IPS-18a (cell line): ENCODE data around the gene MAD2L1BP.
"Not testable (repeated sequence)": the region's sequence is repeated elsewhere in the genome, so short reads cannot be mapped to it uniquely, and the experiment has no call there.

Source experiments
- H3K27ac ChIP-seq: one replicate; pipeline ENCODE4 v1.5.1; 2013; ENCODE audit warnings: low read length
- H3K27me3 ChIP-seq: one replicate; pipeline ENCODE4 v1.6.1; 2013; ENCODE audit warnings: mild to moderate bottlenecking, low read length; ENCODE audit not compliant: control insufficient read depth, insufficient read depth
- H3K36me3 ChIP-seq: one replicate; pipeline ENCODE4 v1.6.1; 2013; ENCODE audit warnings: low read depth, low read length; ENCODE audit not compliant: control insufficient read depth
- H3K4me1 ChIP-seq: one replicate; pipeline ENCODE4 v1.6.1; 2013; ENCODE audit warnings: low read depth, low read length; ENCODE audit not compliant: control insufficient read depth
- H3K4me3 ChIP-seq: one replicate; pipeline ENCODE4 v1.5.1; 2013; ENCODE audit warnings: low read length
- H3K9ac ChIP-seq: one replicate; pipeline ENCODE4 v1.6.1; 2013; ENCODE audit warnings: mild to moderate bottlenecking, low read length, moderate library complexity
- H3K9me3 ChIP-seq: one replicate; pipeline ENCODE4 v1.6.1; 2013; ENCODE audit warnings: low read depth, low read length; ENCODE audit not compliant: control insufficient read depth

The MAD2L1BP gene

DNA sequence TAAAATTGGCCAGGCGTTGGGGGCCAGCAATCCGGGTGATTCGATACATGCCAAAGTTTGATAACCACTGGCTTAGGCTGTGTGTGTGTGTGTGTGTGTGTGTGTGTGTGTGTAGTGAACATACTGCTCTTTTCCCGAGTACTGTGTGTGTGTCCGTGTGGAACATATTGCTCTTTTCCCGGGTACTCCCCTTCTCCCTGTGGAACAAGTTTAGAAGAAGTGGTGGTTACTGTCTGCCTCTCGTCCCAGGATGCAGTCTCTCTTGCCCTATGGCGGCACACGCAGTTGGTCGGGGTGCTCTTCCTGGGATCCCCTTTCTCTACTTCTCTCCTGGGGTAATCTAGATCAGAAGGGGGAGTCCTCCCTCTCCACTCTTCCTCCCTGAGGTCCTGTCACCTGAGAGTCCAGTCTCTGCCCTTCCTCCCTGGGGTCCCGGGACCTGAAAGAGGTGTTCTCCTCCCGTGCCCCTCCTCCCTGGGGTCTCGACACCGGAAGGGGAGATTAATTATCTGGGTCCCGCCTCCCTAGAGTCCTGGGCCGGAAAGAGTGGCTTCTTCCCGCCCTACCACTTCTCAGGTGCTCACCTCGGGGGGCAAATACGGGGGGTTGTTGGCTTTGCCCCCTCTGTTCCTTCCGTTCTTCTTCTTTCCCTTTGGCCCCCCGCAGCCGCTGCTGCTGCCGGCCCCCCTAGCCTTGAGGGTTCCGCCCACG lies 7.1 kb upstream of the MAD2L1BP start:
- peak overlapping the region; percentile 46 for H3K27ac ChIP-seq
- H3K9ac ChIP-seq = peak overlapping the region; percentile 72
- H3K4me1 ChIP-seq = no peaks in the 10 kb centered on the region
- H3K9me3 ChIP-seq = no peaks in the 10 kb centered on the region
- H3K27me3 ChIP-seq = no peaks in the 10 kb centered on the region
- peaks cover 33% of the 10 kb centered on the region for H3K36me3 ChIP-seq
- peak overlapping the region; percentile 90 for H3K4me3 ChIP-seq

DNA sequence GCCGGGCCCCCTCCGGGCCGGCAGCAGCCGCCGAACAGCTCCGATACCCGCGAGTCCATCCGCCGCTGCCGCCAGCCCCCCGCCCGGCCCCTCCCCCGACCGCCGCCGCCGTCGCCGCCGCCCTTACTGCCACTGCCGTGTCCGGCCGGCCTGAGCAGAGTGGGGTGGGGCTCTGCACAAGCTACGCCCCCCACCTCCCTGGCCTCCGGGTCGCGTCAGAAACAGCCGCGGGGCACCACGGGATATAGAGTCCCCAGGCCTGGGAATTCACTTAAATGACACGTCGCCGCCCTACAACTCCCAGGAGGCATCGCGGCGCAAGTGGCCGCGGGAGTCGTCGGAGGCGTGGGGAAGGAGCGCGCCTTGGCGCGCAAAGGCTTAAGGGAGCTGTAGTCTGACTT lies 6.5 kb upstream of the MAD2L1BP start, which contains the start of gene GTPBP2:
TSS of gene GTPBP2 (minus strand) at position 161 of the 401 bp plus-strand sequence. CDS start at position 59, 102 bp downstream.
- H3K4me1 ChIP-seq = no peaks in the 10 kb centered on the region
- H3K4me3 ChIP-seq = peak within 1 kb of the TSS; percentile 90
- no peaks in the 10 kb centered on the region for H3K9me3 ChIP-seq
- peak within 1 kb of the TSS; percentile 98 for H3K27ac ChIP-seq
- H3K36me3 ChIP-seq = peaks cover 27% of the 10 kb centered on the region
- H3K27me3 ChIP-seq = no peaks in the 10 kb centered on the region
- peak within 1 kb of the TSS; percentile 91 for H3K9ac ChIP-seq

DNA sequence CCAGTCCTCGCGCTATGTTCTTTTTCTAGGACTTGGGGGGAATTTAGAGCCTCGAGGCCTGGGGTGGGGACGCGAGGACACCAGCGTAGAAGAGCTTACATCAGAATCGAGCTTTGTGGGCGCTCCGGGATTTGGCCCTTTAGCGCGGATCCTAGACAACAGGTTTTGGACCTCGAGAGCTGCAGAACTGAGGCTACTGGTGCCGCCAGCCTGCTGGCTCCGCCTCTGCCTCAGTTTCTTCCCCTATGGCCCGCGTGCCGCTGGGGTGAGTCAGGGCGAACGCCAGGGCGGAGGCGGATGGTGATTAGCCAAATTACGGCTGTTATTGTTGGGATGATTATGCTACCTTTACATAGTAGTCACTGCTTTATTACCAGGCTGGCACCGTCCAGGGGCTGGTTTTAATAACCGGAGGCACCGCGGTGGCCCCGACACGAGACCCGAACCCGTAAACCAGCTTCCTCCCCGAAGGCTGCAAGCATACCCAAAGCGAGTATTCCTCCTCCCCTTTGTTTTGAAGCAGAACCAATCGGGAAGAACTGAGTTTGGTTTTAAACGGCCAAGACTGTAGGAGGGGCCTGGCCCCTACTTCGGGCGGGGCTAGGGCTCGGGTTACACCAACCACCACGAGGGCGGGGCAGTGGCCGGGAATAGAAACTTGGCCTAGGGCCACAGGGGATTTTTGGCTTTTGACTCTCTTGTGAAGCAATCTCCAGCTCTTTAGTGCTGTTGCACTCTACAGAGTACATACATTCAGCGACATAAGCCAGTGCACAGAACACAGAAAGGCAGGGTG lies 5.9 kb upstream of the MAD2L1BP start:
- Histone ChIP-seq H3K9ac (peak overlapping the region; percentile 91), H3K27me3 (no peaks in the 10 kb centered on the region), H3K4me3 (peak overlapping the region; percentile 88), H3K36me3 (peaks cover 21% of the 10 kb centered on the region), H3K4me1 (no peaks in the 10 kb centered on the region), H3K27ac (peak overlapping the region; percentile 98), H3K9me3 (no peaks in the 10 kb centered on the region)

DNA sequence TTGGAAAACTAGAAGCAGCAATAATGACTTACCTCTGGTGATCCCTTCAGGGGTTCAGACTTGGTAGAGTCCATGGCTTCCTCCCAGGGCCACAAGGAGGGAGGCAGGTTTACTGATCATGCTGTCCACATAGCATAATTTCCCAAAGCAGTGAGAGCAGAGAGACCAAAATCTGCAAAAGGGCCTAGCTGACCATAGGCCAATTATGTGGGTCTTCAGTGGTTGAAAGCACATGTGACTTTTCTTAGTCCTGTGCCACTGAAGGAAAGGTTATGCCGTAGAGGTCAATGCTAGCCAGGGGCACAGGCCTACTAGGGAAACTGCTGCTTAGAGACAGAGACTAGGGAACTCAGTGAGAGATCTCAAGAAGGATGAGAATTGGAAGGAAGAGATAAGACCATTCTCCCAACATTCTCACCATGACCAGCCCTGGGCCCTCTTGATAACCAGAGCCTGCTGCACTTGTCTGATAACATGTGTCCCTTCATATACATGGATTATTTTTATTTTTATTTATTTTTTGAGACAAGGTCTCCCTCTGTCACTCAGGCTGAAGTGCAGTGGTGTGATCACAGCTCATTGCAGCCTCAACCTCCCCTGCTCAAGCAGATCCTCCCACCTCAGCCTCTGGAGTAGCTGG lies 4.5 kb upstream of the MAD2L1BP start:
- Histone ChIP-seq H3K36me3 (peaks cover 7% of the 10 kb centered on the region), H3K27me3 (no peaks in the 10 kb centered on the region), H3K4me1 (peaks cover under 1% of the 10 kb centered on the region), H3K4me3 (no peak overlapping the region), H3K27ac (no peak overlapping the region), H3K9me3 (no peaks in the 10 kb centered on the region), H3K9ac (no peak overlapping the region)

DNA sequence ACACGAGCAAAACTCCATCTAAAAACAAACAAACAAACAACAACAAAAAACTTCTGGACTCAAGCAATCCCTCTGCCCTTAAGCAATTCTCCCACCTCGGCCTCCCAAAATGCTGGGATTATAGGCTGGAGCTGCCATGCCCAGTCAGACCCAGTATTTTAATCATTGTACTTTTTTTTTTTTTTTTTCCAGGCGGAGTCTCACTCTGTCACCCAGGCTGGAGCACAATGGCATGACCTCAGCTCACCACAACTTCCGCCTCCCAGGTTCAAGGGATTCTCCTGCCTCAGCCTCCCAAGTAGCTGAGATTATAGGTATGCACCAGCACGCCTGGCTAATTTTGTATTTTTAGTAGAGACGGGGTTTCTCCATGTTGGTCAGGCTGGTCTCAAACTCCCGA lies 2.6 kb upstream of the MAD2L1BP start:
- H3K27ac ChIP-seq, H3K4me3 ChIP-seq, H3K4me1 ChIP-seq, H3K9me3 ChIP-seq, H3K9ac ChIP-seq, H3K36me3 ChIP-seq, H3K27me3 ChIP-seq: not testable (repeated sequence)

DNA sequence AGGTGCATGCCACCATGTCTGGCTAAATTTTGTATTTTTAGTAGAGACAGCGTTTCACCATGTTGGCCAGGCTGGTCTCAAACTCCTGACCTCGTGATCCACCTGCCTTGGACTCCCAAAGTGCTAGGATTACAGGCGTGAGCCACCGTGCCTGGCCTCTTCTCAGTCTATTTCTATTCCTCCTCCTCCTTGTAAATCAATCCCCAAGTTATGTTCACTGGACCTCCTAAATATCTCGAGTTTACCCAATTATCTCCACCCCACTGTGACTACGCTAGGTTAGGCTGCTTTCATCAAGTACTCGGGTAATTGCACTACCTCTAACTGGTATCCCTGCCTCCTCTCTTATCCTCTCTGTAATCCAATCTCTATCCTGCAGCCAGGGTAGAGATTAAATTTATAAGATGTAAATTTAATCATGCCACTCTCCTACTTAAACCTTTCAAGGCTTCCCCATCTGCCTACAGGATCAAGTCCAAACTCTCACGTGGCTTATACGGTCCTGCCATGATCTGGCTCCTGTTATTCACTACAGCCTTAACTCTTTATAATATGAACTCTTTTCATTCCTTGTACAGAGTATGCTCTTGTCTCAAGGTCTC lies 837 bp upstream of the MAD2L1BP start:
- H3K27ac ChIP-seq = no peak overlapping the region

DNA sequence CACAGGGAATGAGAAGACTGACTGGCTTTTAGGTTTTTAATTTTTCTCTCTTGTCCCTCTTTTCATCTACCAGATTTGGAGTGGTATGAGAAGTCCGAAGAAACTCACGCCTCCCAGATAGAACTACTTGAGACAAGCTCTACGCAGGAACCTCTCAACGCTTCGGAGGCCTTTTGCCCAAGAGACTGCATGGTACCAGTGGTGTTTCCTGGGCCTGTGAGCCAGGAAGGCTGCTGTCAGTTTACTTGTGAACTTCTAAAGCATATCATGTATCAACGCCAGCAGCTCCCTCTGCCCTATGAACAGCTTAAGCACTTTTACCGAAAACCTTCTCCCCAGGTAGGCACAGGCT lies 644 bp downstream of the MAD2L1BP start:
- Histone ChIP-seq H3K9ac (peak overlapping the region; percentile 92), H3K27me3 (no peaks in the 10 kb centered on the region), H3K27ac (peak overlapping the region; percentile 78), H3K36me3 (peaks cover 28% of the 10 kb centered on the region), H3K4me1 (peaks cover 6% of the 10 kb centered on the region), H3K9me3 (no peaks in the 10 kb centered on the region), H3K4me3 (peak overlapping the region; percentile 97)

More for the DNA sequence above, 837 bp upstream of the MAD2L1BP start:
- no peak overlapping the region for H3K4me3 ChIP-seq
- H3K4me1 ChIP-seq = peaks cover 6% of the 10 kb centered on the region
- no peak overlapping the region for H3K9ac ChIP-seq
- H3K36me3 ChIP-seq = peaks cover 14% of the 10 kb centered on the region
- no peaks in the 10 kb centered on the region for H3K9me3 ChIP-seq
- no peaks in the 10 kb centered on the region for H3K27me3 ChIP-seq

DNA sequence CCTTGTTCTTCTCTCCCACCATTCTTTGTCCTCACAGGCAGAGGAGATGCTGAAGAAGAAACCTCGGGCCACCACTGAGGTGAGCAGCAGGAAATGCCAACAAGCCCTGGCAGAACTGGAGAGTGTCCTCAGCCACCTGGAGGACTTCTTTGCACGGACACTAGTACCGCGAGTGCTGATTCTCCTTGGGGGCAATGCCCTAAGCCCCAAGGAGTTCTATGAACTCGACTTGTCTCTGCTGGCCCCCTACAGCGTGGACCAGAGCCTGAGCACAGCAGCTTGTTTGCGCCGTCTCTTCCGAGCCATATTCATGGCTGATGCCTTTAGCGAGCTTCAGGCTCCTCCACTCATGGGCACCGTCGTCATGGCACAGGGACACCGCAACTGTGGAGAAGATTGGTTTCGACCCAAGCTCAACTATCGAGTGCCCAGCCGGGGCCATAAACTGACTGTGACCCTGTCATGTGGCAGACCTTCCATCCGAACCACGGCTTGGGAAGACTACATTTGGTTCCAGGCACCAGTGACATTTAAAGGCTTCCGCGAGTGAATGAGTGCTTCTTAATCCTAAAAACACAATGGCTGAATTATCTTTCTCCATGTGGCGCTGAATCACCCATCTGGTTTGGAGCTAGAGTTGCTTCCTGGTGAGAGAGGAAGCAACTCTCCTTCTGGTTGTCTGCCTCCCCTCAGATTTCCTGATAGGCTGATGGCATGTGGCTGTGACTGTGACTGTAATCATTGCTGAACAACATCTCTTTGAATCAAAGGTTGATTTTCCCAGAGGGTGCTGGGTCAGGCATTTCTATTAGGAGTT lies 4.6 kb downstream of the MAD2L1BP start:
- Histone ChIP-seq H3K9ac (no peak overlapping the region), H3K4me3 (no peak overlapping the region), H3K27me3 (no peaks in the 10 kb centered on the region), H3K9me3 (no peaks in the 10 kb centered on the region), H3K4me1 (peaks cover 10% of the 10 kb centered on the region), H3K27ac (no peak overlapping the region), H3K36me3 (peaks cover 30% of the 10 kb centered on the region)

DNA sequence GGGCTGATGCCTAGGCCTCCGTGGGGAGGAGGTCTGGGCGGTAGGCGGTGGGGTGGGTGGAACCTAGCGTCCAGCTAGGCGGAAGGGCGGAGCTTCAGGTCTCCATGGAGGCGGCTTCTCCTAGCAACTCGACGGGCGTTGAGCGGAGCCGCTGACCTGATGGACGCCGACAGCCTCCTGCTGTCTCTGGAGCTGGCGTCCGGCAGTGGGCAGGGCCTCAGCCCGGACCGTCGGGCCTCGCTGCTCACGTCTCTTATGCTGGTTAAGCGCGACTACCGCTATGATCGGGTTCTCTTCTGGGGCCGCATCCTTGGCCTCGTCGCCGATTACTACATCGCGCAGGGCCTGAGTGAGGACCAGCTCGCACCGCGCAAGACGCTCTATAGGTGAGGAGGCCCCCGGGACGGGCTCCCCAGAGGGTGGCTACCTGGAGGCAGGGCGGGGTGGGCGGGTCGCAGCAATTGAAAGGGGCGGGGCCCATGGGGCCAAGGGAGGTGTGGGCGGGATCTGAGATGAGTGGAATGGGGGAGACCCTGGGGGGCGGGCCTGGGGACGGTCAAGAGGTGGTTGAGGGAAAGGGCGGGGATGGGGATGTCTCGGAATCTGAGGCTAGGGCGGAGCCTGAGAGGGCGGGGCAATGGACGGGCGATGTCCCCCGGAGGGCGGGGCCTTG lies 9.4 kb downstream of the MAD2L1BP start, which contains the start of gene RSPH9:
TSS of gene RSPH9 (plus strand) at position 97 of the 673 bp plus-strand sequence. CDS start at position 160, 63 bp downstream.
- peaks cover 14% of the 10 kb centered on the region for H3K36me3 ChIP-seq
- peak within 1 kb of the TSS; percentile 9 for H3K9ac ChIP-seq
- no peak within 1 kb of the TSS for H3K27ac ChIP-seq
- H3K9me3 ChIP-seq = no peaks in the 10 kb centered on the region
- no peaks in the 10 kb centered on the region for H3K27me3 ChIP-seq
- H3K4me3 ChIP-seq = peak within 1 kb of the TSS; percentile 70
- H3K4me1 ChIP-seq = peaks cover 4% of the 10 kb centered on the region

DNA sequence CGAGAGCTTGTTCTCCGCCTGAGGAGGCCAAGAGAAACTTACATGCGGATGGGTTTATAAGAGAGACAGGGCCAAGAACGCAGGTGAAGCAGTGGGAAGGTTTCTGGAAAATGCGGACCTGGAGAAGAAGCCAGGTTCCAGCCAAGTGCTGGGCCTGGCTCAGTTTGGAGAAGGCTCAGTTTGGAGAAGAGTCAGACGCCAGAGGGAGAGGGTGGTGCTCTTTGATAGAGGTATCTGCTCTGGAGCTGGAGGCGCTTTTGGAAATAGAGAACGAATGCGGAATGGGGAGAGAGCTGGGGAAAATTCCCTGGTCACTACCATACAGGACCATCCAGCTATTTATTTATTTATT lies 9.9 kb downstream of the MAD2L1BP start:
- H3K4me3 ChIP-seq = peak overlapping the region; percentile 70
- H3K9me3 ChIP-seq = no peaks in the 10 kb centered on the region
- H3K27me3 ChIP-seq = no peaks in the 10 kb centered on the region
- peaks cover 4% of the 10 kb centered on the region for H3K4me1 ChIP-seq
- H3K9ac ChIP-seq = peak overlapping the region; percentile 9
- peaks cover 8% of the 10 kb centered on the region for H3K36me3 ChIP-seq
- H3K27ac ChIP-seq = no peak overlapping the region
